A549 (cell line): ENCODE results near the gene SEC11A. TPM values are rescaled to one million over a fixed set of nuclear protein-coding genes. Genes with fewer than 3 reads are reported as not detected.
A peak's percentile ranks its signal among the peaks of the same experiment; 100 is the strongest.

Experiments used
- ATAC-seq, 2 experiments: fragments of 200-7000 bp in 1 of 2; fragments of >200 bp in 1 of 2; cut with Nextera tagmentation in 1 of 2; cut with Tn5 transposase in 1 of 2; 3 replicates each; pipeline versions ENCODE4 v1.8.0 to v1.9.1; 2018 to 2020; ENCODE audit warnings: mild to moderate bottlenecking in 1 of 2, moderate library complexity in 1 of 2
- CTCF ChIA-PET: fragments of 300-600 bp; sonication (Branson Sonifier 250); formaldehyde crosslinking; extraction: SDS; loops from one replicate; lab custom pipeline; 2021; ENCODE audit warnings: antibody characterized with exemption, inconsistent platforms; lab: Yijun Ruan, JAX
- POLR2A ChIA-PET: fragments of 350-600 bp; formaldehyde crosslinking; extraction: SDS; loops from one replicate; lab custom pipeline; 2021; ENCODE audit warnings: antibody characterized with exemption, inconsistent platforms; lab: Yijun Ruan, JAX
- DNase-seq, 2 experiments: peaks; one replicate each; pipeline versions ENCODE4 v3.0.0 to v3.0.0-alpha.2; 2011 to 2016; ENCODE audit warnings: low read depth in 1 of 2, low spot score in 1 of 2
- FAIRE-seq: peaks from 2 replicates; lab custom pipeline; 2011; peaks lifted over from hg19 to GRCh38; lab: Jason Lieb, UNC
- H3K27ac ChIP-seq, 2 experiments: fragments of >200 bp; sonication (Bioruptor Twin); formaldehyde crosslinking; 3 replicates each; pipeline ENCODE4 v1.5.1; 2016 to 2017
- H3K4me1 ChIP-seq: fragments of >200 bp; sonication (Bioruptor Twin); formaldehyde crosslinking; 3 replicates; pipeline ENCODE4 v1.6.1; 2016
- H3K4me2 ChIP-seq: fragments of >200 bp; sonication (Bioruptor Twin); formaldehyde crosslinking; 3 replicates; pipeline ENCODE4 v1.6.1; 2016
- H3K4me3 ChIP-seq: fragments of >200 bp; sonication (Bioruptor Twin); formaldehyde crosslinking; 3 replicates; pipeline ENCODE4 v1.5.1; 2016
- H3K9me3 ChIP-seq: fragments of >200 bp; sonication (Bioruptor Twin); formaldehyde crosslinking; 3 replicates; pipeline ENCODE4 v1.6.1; 2016
- CBX8 ChIP-seq: fragments of 200-600 bp; sonication (generic); IDR thresholded peaks from 2 replicates; pipeline ENCODE4 v1.6.1; 2016
- CHD2 ChIP-seq: fragments of 150-350 bp; IDR thresholded peaks from 2 replicates; pipeline ENCODE4 v1.6.1; 2014; ENCODE audit warnings: low read length; ENCODE audit not compliant: partially characterized antibody
- GATA3 ChIP-seq: IDR thresholded peaks from 2 replicates; pipeline ENCODE4 v1.6.1; 2012; ENCODE audit warnings: borderline replicate concordance
- MAFK ChIP-seq: fragments of 450-650 bp; IDR thresholded peaks from 2 replicates; pipeline ENCODE4 v1.6.1; 2014; ENCODE audit not compliant: partially characterized antibody
- MYC ChIP-seq: IDR thresholded peaks from 2 replicates; pipeline ENCODE4 v1.6.1; 2012; ENCODE audit warnings: mild to moderate bottlenecking, inconsistent platforms, low read length, improper control_type of control experiment, borderline replicate concordance
- POLR2A ChIP-seq: IDR thresholded peaks from 2 replicates; pipeline ENCODE4 v1.6.1; 2012; ENCODE audit warnings: mild to moderate bottlenecking, low read length
- POLR2AphosphoS2 ChIP-seq: conservative IDR thresholded peaks from 2 replicates; pipeline ENCODE4 v1.6.1; 2012; ENCODE audit warnings: low read length, improper control_type of control experiment, inconsistent platforms
- RFX5 ChIP-seq: fragments of 450-650 bp; IDR thresholded peaks from 2 replicates; pipeline ENCODE4 v1.7.1; 2014; ENCODE audit warnings: antibody characterized with exemption, mild to moderate bottlenecking, moderate library complexity
- ZC3H11A ChIP-seq: fragments of 450-650 bp; IDR thresholded peaks from 2 replicates; pipeline ENCODE4 v1.6.1; 2014; ENCODE audit warnings: antibody characterized with exemption, mild to moderate bottlenecking
- ZNF302 ChIP-seq: fragments of 250-450 bp; sonication (Bioruptor Pico); IDR thresholded peaks from 2 replicates; pipeline ENCODE4 v1.9.0; 2021; ENCODE audit warnings: inconsistent platforms, mild to moderate bottlenecking, moderate library complexity
- WGBS: methylation state at CpG from one replicate; pipeline ENCODE4 v1.1.6; 2017; ENCODE audit errors: missing lambda C conversion rate; 5-methylcytosine and 5-hydroxymethylcytosine counted together
- polyA plus RNA-seq, 4 experiments: library from polyadenylated mRNA; depleted of rRNA in 3 of 4; stranded (reverse); fragments of >200 nt; fragmentation: RNase III in 1 of 4; extraction: RNeasy Plus Mini Kit Qiagen cat#74134 plus additional on column Dnase treatment in 1 of 4; gene quantifications; 2 replicates in 3 of 4; 3 replicates in 1 of 4; pipeline ENCODE4 v1.2.3, GENCODE V29; 2011 to 2017
- TF ChIP-seq, protein P1 (sequence below): fragments of >200 bp; sonication (Bioruptor Twin); formaldehyde crosslinking; IDR thresholded peaks from 3 replicates; pipeline ENCODE4 v1.5.1; 2016
- TF ChIP-seq, protein P2 (sequence below): fragments of 450-650 bp; IDR thresholded peaks from 2 replicates; pipeline ENCODE4 v1.6.1; 2014; ENCODE audit warnings: antibody characterized with exemption
- TF ChIP-seq, protein P3 (sequence below): fragments of >200 bp; sonication (Bioruptor Twin); formaldehyde crosslinking; IDR thresholded peaks from 2 replicates; pipeline ENCODE4 v1.6.1; 2016
- TF ChIP-seq, protein P4 (sequence below): fragments of >200 bp; sonication (Bioruptor Twin); formaldehyde crosslinking; IDR thresholded peaks from 3 replicates; pipeline ENCODE4 v1.6.1; 2016
- TF ChIP-seq, protein P5 (sequence below): fragments of 150-350 bp; IDR thresholded peaks from 2 replicates; pipeline ENCODE4 v1.6.1; 2014; ENCODE audit warnings: low read depth, mild to moderate bottlenecking, low read length

SEC11A gene
- polyA plus RNA-seq, 2 of the 4 experiments (the other 2 are of a cell fraction), result 380 to 490 TPM

DNA sequence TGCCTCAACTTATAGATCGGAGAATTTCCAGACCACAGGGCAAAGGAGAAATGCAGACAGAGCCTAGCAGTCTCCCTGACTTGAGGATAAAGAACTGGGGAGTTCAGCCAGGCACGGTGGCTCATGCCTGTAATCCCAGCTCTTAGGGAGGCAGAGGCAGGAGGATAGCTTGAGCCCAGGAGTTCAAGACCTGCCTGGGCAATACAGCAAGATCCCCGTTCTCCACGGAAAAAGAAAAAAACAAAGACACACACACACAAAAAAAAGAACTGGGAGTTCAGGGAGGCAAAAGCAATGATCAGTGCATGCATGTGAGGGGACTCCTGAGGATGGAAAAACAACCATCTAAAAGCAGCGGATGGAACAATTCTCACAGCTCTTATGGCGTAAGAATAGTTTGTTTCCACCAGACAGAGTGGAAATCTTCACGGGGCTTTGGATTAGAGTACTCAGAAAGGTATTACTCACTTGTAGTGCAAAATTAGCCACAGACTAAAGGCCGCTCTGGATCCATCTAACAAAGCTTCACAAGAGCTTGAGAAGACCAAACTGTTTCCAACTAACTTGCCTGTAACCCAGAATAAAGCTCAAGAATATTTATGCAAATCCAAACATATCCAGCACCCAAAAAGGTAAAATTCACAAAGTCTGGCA, 16.3 kb downstream of the SEC11A start:
- DNase-seq, result no peak
- POLR2A ChIA-PET, result interaction anchor here (1.4 kb wide), 1 partner anchor 17 kb away, joined by 3 read pairs; the partner anchor contains the start of gene SEC11A
- no peaks in the 10 kb centered on the region for H3K9me3 ChIP-seq
- ATAC-seq, result no peak
- no peak overlapping the region for H3K27ac ChIP-seq
- H3K4me2 ChIP-seq, result no peak overlapping the region
- no peak for FAIRE-seq
- WGBS, result 88% methylated on average over 8 of the region's 8 CpGs
- CTCF ChIA-PET, result interaction anchor here (0.9 to 1.3 kb wide), 5 partner anchors 23 to 229 kb away, joined by 3 to 4 read pairs (median 3); partner anchors contain the start of gene WDR73
- no peak overlapping the region for H3K4me3 ChIP-seq
- TF ChIP-seq, protein P1, sequence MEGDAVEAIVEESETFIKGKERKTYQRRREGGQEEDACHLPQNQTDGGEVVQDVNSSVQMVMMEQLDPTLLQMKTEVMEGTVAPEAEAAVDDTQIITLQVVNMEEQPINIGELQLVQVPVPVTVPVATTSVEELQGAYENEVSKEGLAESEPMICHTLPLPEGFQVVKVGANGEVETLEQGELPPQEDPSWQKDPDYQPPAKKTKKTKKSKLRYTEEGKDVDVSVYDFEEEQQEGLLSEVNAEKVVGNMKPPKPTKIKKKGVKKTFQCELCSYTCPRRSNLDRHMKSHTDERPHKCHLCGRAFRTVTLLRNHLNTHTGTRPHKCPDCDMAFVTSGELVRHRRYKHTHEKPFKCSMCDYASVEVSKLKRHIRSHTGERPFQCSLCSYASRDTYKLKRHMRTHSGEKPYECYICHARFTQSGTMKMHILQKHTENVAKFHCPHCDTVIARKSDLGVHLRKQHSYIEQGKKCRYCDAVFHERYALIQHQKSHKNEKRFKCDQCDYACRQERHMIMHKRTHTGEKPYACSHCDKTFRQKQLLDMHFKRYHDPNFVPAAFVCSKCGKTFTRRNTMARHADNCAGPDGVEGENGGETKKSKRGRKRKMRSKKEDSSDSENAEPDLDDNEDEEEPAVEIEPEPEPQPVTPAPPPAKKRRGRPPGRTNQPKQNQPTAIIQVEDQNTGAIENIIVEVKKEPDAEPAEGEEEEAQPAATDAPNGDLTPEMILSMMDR, result no peak
- TF ChIP-seq GATA3, result no peak
- TF ChIP-seq RFX5, result no peak
- TF ChIP-seq, protein P2, sequence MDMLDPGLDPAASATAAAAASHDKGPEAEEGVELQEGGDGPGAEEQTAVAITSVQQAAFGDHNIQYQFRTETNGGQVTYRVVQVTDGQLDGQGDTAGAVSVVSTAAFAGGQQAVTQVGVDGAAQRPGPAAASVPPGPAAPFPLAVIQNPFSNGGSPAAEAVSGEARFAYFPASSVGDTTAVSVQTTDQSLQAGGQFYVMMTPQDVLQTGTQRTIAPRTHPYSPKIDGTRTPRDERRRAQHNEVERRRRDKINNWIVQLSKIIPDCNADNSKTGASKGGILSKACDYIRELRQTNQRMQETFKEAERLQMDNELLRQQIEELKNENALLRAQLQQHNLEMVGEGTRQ, result no peak
- no peak for TF ChIP-seq POLR2A
- TF ChIP-seq MYC, result no peak
- TF ChIP-seq ZC3H11A, result no peak
- no peak for TF ChIP-seq MAFK
- TF ChIP-seq CBX8, result no peak
- TF ChIP-seq, protein P3, sequence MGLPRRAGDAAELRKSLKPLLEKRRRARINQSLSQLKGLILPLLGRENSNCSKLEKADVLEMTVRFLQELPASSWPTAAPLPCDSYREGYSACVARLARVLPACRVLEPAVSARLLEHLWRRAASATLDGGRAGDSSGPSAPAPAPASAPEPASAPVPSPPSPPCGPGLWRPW, result no peak
- TF ChIP-seq CHD2, result no peak
- TF ChIP-seq POLR2AphosphoS2, result no peak
- TF ChIP-seq, protein P4, sequence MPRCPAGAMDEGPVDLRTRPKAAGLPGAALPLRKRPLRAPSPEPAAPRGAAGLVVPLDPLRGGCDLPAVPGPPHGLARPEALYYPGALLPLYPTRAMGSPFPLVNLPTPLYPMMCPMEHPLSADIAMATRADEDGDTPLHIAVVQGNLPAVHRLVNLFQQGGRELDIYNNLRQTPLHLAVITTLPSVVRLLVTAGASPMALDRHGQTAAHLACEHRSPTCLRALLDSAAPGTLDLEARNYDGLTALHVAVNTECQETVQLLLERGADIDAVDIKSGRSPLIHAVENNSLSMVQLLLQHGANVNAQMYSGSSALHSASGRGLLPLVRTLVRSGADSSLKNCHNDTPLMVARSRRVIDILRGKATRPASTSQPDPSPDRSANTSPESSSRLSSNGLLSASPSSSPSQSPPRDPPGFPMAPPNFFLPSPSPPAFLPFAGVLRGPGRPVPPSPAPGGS, result no peak
- peaks cover 22% of the 10 kb centered on the region for H3K4me1 ChIP-seq

- CTCF ChIA-PET, result interaction anchor here (0.9 to 1.6 kb wide), 5 partner anchors 18 to 109 kb away, joined by 3 to 4 read pairs (median 3); partner anchors contain the start of gene SEC11A
- POLR2A ChIA-PET, result interaction anchor here (1.8 kb wide), 1 partner anchor 19 kb away, joined by 7 read pairs; the partner anchor contains the start of gene SEC11A
These were observed 18.5 kb downstream of the SEC11A start for GRCh38 chr15:84697236-84697990.

More at GRCh38 chr15:84697236-84697990, 18.5 kb downstream of the SEC11A start:
- ATAC-seq, result no peak
- H3K4me1 ChIP-seq, result peaks cover 27% of the 10 kb centered on the region
- H3K9me3 ChIP-seq, result no peaks in the 10 kb centered on the region
- no peak for DNase-seq
- WGBS, result 26% methylated on average over 1 of the region's 1 CpG
- H3K4me3 ChIP-seq, result no peak overlapping the region
- peak; percentile 76 for FAIRE-seq
- peak overlapping the region; percentile 36 for H3K4me2 ChIP-seq
- TF ChIP-seq, protein P5, sequence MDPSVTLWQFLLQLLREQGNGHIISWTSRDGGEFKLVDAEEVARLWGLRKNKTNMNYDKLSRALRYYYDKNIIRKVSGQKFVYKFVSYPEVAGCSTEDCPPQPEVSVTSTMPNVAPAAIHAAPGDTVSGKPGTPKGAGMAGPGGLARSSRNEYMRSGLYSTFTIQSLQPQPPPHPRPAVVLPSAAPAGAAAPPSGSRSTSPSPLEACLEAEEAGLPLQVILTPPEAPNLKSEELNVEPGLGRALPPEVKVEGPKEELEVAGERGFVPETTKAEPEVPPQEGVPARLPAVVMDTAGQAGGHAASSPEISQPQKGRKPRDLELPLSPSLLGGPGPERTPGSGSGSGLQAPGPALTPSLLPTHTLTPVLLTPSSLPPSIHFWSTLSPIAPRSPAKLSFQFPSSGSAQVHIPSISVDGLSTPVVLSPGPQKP, result no peak
- TF ChIP-seq ZNF302 (CRISPR knock-in tag), result no peak
- H3K27ac ChIP-seq, result no peak overlapping the region
